ENCODE results near the gene APOE. TPM values are rescaled to one million over a fixed set of nuclear protein-coding genes. Genes with fewer than 3 reads are reported as not detected.

Gene APOE
- total and polyA plus RNA-seq, 2 of the 8 experiments (the other 6 are each of a cell fraction or from before 2014, with no cell fraction given) = 629 to 1,258 TPM

DNA sequence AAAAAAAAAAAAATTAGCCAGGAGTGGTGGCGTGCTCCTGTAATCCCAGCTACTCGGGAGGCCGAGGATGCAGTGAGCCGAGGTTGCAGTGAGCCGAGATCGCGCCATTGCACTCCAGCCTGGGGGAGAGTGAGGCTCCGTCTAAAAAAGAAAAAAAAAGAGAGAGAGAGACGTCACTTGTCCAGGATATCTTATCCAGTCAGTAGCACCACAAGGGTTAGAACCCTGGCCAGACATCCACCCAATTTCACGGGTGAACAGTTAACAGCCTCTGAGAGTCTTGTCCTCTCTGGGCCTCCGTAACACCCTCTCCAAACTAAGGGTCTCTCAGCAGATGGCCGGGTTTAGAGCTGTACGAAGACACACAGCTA, 48.7 kb downstream of the APOE start (continued):
- TF ChIP-seq, protein P1, sequence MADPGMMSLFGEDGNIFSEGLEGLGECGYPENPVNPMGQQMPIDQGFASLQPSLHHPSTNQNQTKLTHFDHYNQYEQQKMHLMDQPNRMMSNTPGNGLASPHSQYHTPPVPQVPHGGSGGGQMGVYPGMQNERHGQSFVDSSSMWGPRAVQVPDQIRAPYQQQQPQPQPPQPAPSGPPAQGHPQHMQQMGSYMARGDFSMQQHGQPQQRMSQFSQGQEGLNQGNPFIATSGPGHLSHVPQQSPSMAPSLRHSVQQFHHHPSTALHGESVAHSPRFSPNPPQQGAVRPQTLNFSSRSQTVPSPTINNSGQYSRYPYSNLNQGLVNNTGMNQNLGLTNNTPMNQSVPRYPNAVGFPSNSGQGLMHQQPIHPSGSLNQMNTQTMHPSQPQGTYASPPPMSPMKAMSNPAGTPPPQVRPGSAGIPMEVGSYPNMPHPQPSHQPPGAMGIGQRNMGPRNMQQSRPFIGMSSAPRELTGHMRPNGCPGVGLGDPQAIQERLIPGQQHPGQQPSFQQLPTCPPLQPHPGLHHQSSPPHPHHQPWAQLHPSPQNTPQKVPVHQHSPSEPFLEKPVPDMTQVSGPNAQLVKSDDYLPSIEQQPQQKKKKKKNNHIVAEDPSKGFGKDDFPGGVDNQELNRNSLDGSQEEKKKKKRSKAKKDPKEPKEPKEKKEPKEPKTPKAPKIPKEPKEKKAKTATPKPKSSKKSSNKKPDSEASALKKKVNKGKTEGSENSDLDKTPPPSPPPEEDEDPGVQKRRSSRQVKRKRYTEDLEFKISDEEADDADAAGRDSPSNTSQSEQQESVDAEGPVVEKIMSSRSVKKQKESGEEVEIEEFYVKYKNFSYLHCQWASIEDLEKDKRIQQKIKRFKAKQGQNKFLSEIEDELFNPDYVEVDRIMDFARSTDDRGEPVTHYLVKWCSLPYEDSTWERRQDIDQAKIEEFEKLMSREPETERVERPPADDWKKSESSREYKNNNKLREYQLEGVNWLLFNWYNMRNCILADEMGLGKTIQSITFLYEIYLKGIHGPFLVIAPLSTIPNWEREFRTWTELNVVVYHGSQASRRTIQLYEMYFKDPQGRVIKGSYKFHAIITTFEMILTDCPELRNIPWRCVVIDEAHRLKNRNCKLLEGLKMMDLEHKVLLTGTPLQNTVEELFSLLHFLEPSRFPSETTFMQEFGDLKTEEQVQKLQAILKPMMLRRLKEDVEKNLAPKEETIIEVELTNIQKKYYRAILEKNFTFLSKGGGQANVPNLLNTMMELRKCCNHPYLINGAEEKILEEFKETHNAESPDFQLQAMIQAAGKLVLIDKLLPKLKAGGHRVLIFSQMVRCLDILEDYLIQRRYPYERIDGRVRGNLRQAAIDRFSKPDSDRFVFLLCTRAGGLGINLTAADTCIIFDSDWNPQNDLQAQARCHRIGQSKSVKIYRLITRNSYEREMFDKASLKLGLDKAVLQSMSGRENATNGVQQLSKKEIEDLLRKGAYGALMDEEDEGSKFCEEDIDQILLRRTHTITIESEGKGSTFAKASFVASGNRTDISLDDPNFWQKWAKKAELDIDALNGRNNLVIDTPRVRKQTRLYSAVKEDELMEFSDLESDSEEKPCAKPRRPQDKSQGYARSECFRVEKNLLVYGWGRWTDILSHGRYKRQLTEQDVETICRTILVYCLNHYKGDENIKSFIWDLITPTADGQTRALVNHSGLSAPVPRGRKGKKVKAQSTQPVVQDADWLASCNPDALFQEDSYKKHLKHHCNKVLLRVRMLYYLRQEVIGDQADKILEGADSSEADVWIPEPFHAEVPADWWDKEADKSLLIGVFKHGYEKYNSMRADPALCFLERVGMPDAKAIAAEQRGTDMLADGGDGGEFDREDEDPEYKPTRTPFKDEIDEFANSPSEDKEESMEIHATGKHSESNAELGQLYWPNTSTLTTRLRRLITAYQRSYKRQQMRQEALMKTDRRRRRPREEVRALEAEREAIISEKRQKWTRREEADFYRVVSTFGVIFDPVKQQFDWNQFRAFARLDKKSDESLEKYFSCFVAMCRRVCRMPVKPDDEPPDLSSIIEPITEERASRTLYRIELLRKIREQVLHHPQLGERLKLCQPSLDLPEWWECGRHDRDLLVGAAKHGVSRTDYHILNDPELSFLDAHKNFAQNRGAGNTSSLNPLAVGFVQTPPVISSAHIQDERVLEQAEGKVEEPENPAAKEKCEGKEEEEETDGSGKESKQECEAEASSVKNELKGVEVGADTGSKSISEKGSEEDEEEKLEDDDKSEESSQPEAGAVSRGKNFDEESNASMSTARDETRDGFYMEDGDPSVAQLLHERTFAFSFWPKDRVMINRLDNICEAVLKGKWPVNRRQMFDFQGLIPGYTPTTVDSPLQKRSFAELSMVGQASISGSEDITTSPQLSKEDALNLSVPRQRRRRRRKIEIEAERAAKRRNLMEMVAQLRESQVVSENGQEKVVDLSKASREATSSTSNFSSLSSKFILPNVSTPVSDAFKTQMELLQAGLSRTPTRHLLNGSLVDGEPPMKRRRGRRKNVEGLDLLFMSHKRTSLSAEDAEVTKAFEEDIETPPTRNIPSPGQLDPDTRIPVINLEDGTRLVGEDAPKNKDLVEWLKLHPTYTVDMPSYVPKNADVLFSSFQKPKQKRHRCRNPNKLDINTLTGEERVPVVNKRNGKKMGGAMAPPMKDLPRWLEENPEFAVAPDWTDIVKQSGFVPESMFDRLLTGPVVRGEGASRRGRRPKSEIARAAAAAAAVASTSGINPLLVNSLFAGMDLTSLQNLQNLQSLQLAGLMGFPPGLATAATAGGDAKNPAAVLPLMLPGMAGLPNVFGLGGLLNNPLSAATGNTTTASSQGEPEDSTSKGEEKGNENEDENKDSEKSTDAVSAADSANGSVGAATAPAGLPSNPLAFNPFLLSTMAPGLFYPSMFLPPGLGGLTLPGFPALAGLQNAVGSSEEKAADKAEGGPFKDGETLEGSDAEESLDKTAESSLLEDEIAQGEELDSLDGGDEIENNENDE (IDR thresholded peaks at IDR 0.05; ENCODE audit: insufficient replicate concordance, low read length) = no peak
- TF ChIP-seq SUZ12 (IDR thresholded peaks at IDR 0.05; ENCODE audit: low read length) = no peak
- no peak for TF ChIP-seq SIN3A (conservative IDR thresholded peaks at IDR 0.05 in 1 of 2, IDR thresholded peaks at IDR 0.05 in 1 of 2; ENCODE audit: low read depth in 1 of 2, low read length in 2 of 2)
- TF ChIP-seq EZH2 (IDR thresholded peaks at IDR 0.05; ENCODE audit: low read depth, low read length, severe bottlenecking) = no peak
- no peak for TF ChIP-seq JUND (IDR thresholded peaks at IDR 0.05; ENCODE audit: low read length)
- no peak for TF ChIP-seq GTF2F1 (IDR thresholded peaks at IDR 0.05; ENCODE audit: borderline replicate concordance, low read depth, low read length)
- TF ChIP-seq BRCA1 (IDR thresholded peaks at IDR 0.05; ENCODE audit: low read depth, low read length) = no peak
- no peak for TF ChIP-seq BACH1 (IDR thresholded peaks at IDR 0.05; ENCODE audit: low read length)
- TF ChIP-seq SIX5 (IDR thresholded peaks at IDR 0.05; ENCODE audit: low read depth, low read length) = no peak
- no peak for TF ChIP-seq YY1 (IDR thresholded peaks at IDR 0.05; ENCODE audit: low read depth, low read length)
- no peak for TF ChIP-seq NANOG (IDR thresholded peaks at IDR 0.05; ENCODE audit: insufficient read depth, low read depth, low read length, poor library complexity, severe bottlenecking)
- no peak for TF ChIP-seq RNF2 (IDR thresholded peaks at IDR 0.05; ENCODE audit: borderline replicate concordance, low read depth, low read length, missing control alignments, poor library complexity, severe bottlenecking)

All from H1 (cell line).